IPS-18a (cell line): ENCODE measurements around the gene SCEL.

ENCODE experiments used
- H3K27ac ChIP-seq: one replicate; pipeline ENCODE4 v1.5.1; 2013; ENCODE audit warnings: low read length
- H3K27me3 ChIP-seq: one replicate; pipeline ENCODE4 v1.6.1; 2013; ENCODE audit warnings: mild to moderate bottlenecking, low read length; ENCODE audit not compliant: control insufficient read depth, insufficient read depth
- H3K36me3 ChIP-seq: one replicate; pipeline ENCODE4 v1.6.1; 2013; ENCODE audit warnings: low read depth, low read length; ENCODE audit not compliant: control insufficient read depth
- H3K4me1 ChIP-seq: one replicate; pipeline ENCODE4 v1.6.1; 2013; ENCODE audit warnings: low read depth, low read length; ENCODE audit not compliant: control insufficient read depth
- H3K4me3 ChIP-seq: one replicate; pipeline ENCODE4 v1.5.1; 2013; ENCODE audit warnings: low read length
- H3K9ac ChIP-seq: one replicate; pipeline ENCODE4 v1.6.1; 2013; ENCODE audit warnings: mild to moderate bottlenecking, low read length, moderate library complexity
- H3K9me3 ChIP-seq: one replicate; pipeline ENCODE4 v1.6.1; 2013; ENCODE audit warnings: low read depth, low read length; ENCODE audit not compliant: control insufficient read depth

Gene SCEL

DNA sequence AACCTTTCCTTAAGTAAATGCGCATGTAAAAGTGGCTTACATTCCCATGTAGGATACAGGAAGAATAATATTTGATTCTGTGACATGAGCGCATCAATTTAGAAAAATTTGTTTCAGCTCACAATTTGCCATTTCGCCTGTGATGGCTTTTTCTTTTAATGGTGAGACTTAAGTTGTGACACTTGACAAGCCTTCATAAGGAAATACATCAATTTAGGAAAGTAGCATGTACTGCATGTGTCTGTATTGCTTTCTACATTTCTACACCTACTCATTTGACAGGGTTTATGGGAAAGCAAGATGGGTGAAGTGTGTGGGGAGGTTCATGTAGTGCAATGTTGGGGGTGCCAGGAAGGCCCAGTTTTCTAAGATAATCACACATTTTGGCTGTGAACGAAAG lies 12.1 kb upstream of the SCEL start:
- Histone ChIP-seq H3K4me1 (peaks cover 3% of the 10 kb centered on the region), H3K9ac (no peak overlapping the region), H3K36me3 (no peaks in the 10 kb centered on the region), H3K9me3 (no peaks in the 10 kb centered on the region), H3K27ac (no peak overlapping the region), H3K27me3 (no peaks in the 10 kb centered on the region), H3K4me3 (no peak overlapping the region)

DNA sequence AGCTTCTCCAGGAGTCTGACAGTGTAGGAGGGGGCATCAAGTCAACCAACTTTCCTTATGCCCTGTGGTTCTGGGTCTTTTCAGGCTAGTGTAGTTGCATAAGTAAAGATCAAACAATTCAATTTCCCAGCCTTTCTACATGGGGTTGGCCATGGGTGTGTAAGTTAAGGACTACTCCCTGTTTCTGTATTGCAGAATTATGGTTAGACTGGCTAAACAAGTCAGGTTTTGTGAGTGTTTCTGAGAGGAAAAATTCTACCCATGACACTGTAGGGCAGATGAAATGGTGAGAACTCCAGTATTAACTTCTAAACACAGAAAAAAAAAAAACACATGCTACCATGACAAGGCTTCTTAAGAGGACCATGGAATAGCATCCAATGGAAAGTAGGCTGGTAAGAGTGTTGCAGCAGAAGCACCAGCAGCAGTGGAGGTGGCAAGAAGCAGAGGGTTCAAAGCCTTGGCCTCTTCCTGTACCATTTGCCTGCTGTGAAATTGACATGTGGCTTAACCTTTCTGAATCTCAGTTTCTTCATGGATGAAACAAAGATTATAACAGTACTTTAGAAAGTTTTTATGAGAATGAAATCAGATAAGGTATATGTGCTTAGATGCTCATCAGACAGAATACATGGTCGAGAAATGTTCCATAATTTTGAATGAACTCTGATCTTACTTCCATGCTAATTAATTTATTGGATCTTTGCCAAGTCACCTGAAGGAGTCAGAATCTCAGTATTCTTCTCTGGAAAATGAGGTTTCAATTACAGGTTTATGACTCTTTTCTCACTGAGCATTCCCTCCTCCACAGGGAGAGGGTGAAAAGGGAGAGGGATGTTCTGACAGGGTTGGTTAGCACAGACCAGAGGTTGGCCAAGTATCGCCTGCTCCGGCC lies 11.4 kb upstream of the SCEL start:
- Histone ChIP-seq H3K4me1 (peaks cover 3% of the 10 kb centered on the region), H3K4me3 (no peak overlapping the region), H3K9me3 (no peaks in the 10 kb centered on the region), H3K36me3 (no peaks in the 10 kb centered on the region), H3K9ac (no peak overlapping the region), H3K27ac (no peak overlapping the region), H3K27me3 (no peaks in the 10 kb centered on the region)

DNA sequence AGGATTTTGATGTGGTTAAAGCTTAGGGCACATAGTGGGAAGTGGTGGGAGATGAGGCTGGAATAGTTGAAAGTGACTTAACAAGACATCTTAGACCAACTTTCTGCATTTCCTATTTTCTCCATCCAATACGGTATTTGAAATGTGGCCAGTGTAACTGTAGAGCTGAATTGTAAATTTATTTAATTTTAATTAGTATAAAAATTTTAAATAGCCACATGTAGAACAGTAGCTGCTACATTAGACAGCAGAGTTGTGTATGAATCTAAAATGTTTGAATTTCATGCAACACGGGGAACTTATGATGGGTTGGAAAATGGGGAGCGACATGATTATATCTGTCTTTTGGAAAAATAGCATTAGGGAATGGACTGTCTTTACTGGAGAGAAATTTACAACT lies 7.1 kb upstream of the SCEL start:
- Histone ChIP-seq H3K4me3 (no peak overlapping the region), H3K9me3 (no peaks in the 10 kb centered on the region)

DNA sequence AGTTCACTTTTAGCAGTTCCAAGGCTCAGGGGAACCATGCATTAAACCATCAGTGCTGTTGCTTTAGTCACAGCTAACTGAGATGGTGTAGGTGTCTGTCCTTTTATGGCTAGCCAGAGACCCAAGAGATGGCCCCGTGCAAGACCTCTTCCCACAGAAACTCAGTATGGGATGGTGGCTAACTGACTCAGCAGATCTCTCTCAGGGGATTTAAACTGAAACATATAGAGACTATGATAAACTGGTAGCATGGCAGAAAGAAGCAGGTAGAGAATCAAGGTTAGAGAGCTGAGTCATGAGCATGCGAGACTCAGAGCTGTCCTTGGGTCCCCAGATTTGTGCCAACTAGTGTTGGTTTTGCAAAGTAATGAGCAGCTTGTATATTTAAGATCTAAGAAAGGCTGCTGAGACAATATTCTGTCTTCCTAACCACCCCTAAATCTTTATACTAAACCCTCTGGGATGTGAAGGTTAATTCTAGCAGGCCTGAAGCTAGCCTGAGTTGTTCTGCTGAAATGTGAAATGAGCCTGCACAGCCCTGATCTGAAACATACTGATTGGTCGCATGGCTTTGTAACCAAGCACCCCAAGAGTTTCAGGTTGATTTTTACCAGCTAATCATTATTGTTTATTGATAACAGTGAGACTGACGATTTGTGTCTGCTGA lies 6.5 kb upstream of the SCEL start:
- H3K27me3 ChIP-seq, result no peaks in the 10 kb centered on the region
- H3K36me3 ChIP-seq, result no peaks in the 10 kb centered on the region
- H3K4me3 ChIP-seq, result no peak overlapping the region
- no peak overlapping the region for H3K27ac ChIP-seq
- H3K4me1 ChIP-seq, result no peaks in the 10 kb centered on the region
- no peaks in the 10 kb centered on the region for H3K9me3 ChIP-seq
- no peak overlapping the region for H3K9ac ChIP-seq

More for the DNA sequence above, 7.1 kb upstream of the SCEL start:
- H3K4me1 ChIP-seq, result no peaks in the 10 kb centered on the region
- H3K27ac ChIP-seq, result no peak overlapping the region
- H3K27me3 ChIP-seq, result no peaks in the 10 kb centered on the region
- H3K36me3 ChIP-seq, result no peaks in the 10 kb centered on the region
- no peak overlapping the region for H3K9ac ChIP-seq

DNA sequence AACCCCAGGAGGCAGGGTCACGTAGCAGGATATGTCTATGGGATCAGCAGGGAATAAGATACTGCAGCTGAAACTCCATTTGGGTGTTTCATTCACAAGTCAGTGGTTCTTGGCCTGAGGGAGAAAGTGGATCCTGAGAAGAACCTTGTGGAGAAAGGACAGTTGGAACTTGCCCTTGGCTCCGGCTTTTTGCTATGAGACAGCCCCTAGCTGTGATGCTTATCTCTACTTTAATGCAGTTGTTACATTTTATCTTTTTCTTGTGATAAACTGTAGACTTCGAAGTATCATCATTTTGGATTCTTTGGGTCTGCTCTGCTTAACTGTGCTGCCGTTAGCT lies 6.0 kb upstream of the SCEL start:
- no peak overlapping the region for H3K9ac ChIP-seq
- H3K9me3 ChIP-seq, result no peaks in the 10 kb centered on the region
- no peaks in the 10 kb centered on the region for H3K4me1 ChIP-seq
- no peaks in the 10 kb centered on the region for H3K27me3 ChIP-seq
- no peaks in the 10 kb centered on the region for H3K36me3 ChIP-seq
- H3K4me3 ChIP-seq, result no peak overlapping the region
- no peak overlapping the region for H3K27ac ChIP-seq

DNA sequence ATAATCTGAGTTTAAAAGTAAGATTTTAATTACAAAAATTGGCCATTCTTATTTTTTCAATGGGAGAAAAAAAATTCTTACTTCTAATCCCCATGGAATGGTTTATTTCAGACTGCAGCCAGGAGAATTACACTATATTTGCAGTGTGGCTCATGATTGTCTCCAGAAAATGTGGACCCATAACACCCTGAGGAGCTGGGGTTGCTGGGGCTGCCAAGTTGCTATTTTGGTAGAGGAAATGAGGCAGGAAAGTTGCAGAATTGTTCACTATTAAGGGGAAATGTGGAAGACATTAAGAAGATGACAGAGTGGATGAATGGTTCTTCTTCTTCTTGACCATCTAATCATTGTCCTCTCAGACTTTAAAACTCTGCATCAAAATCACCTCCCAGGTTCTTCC lies 4.6 kb upstream of the SCEL start:
- no peak overlapping the region for H3K9ac ChIP-seq
- H3K27me3 ChIP-seq, result no peaks in the 10 kb centered on the region
- H3K36me3 ChIP-seq, result no peaks in the 10 kb centered on the region
- no peaks in the 10 kb centered on the region for H3K9me3 ChIP-seq
- H3K4me1 ChIP-seq, result no peaks in the 10 kb centered on the region
- H3K27ac ChIP-seq, result no peak overlapping the region
- no peak overlapping the region for H3K4me3 ChIP-seq

DNA sequence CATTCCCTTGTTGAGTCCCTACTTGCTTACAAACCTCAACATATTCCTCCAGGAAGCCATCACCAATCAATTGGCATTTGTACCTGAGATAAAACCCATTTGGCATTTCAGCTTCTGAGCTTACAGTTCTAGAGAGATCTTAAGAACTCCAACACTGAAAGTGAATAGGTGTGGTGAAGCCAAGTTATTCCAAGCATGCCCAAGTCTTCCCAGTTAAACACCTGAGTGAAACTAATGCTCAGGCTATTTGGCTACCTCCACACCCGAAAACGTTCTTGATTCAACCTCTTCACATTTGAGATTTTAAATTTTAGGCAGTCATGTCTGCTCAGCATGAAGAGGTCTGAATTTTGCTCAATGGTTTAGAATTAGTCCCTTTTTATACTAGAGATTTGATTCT lies 2.5 kb upstream of the SCEL start:
- Histone ChIP-seq H3K9me3 (no peaks in the 10 kb centered on the region), H3K4me3 (no peak overlapping the region), H3K9ac (no peak overlapping the region), H3K36me3 (no peaks in the 10 kb centered on the region), H3K27me3 (no peaks in the 10 kb centered on the region), H3K4me1 (no peaks in the 10 kb centered on the region), H3K27ac (no peak overlapping the region)

DNA sequence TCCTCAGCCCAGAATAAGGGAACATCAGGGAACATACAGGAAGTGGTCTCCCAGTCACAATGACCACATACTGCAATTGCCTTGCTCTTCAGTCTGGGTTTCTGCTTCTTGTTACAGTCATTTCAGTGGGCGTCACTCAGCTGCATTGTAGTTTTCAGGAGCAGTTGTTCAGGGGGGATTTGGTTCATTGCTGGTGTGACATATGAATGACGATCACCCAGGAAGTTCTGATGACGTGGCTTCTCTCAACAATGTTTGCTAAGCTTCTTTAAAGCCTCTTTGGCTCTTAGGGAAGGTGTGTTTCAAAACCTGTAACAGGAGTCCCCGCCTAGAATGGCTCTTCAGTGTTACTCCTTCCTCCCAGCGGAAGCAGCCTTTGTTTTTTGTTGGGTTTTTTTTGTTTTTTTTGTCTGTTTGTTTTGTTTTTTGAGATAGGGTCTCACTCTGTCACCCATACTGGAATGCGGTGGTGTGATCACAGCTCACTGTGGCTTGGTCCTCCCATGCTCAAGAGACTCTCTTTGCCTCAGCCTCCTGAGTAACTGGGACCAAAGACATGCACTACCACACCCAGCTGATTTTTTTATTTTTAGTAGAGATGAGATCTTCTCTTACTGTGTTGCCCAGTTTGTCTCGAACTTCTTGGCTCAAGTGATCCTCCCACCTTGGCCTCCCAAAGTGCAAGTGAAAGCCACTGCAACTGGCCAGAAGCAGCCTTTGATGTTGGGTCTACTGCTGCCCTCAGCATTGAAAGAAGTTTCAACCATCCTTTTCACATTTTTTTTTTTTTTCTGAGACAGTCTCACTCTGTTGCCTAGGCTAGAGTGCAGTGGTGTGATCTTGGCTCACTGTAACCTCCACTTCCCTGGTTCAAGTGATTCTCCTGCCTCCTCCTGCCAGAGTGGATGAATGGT lies 1.4 kb upstream of the SCEL start:
- Histone ChIP-seq H3K27ac (no peak overlapping the region), H3K36me3 (no peaks in the 10 kb centered on the region), H3K4me1 (no peaks in the 10 kb centered on the region), H3K9ac (no peak overlapping the region), H3K9me3 (no peaks in the 10 kb centered on the region), H3K27me3 (no peaks in the 10 kb centered on the region), H3K4me3 (no peak overlapping the region)

DNA sequence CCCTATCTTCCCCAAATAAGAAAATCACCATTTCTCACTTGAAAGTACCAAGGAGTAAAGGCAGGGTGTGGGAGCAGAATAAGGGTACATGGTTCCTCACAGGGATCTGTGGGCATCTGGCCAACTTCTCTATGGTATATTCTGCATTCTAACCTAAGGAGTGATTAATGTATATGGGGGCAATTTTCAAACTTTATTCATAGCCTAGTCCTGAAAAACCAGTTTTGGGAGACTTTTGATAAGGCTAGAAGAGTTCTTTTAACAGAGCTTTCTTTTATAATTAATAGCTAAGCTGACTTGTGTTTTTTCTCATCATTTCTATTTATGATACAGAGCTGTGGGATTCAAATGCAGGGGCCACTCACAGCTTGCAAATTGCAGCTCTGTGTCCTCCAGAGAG lies 852 bp downstream of the SCEL start:
- Histone ChIP-seq H3K4me3 (no peak overlapping the region), H3K4me1 (no peaks in the 10 kb centered on the region), H3K27me3 (no peaks in the 10 kb centered on the region), H3K36me3 (no peaks in the 10 kb centered on the region), H3K9me3 (no peaks in the 10 kb centered on the region), H3K9ac (no peak overlapping the region), H3K27ac (no peak overlapping the region)

DNA sequence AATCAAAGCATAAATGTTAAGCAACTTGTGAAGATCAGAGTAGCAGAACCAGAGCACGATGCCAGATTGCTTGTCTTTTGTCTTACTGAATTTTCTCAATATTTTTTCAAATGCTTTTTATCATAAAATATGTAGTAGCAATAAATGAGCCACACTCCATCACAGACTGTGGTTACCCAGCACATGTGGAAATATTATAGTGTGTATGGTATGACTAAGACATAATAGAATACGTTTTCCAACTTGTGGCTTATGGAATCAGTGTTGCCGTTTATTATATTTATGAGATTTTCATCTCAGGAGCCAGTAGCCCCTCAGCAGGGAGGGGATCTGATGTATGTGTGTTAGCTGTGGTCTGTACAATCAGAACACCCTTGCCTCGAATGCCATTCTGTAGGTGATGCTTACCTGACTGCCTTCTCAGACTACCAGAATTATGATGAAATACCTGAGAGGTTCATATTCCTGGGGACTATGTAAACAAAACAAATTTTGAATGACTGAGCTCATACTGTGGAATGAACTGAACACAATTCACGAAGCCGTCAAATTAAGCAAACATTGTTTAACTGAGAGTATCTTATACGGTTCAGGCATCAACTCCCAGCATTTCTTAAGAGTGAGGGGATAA lies 1.9 kb downstream of the SCEL start:
- no peak overlapping the region for H3K9ac ChIP-seq
- no peaks in the 10 kb centered on the region for H3K36me3 ChIP-seq
- no peaks in the 10 kb centered on the region for H3K27me3 ChIP-seq
- H3K4me3 ChIP-seq, result no peak overlapping the region
- no peak overlapping the region for H3K27ac ChIP-seq
- H3K9me3 ChIP-seq, result no peaks in the 10 kb centered on the region
- no peaks in the 10 kb centered on the region for H3K4me1 ChIP-seq

DNA sequence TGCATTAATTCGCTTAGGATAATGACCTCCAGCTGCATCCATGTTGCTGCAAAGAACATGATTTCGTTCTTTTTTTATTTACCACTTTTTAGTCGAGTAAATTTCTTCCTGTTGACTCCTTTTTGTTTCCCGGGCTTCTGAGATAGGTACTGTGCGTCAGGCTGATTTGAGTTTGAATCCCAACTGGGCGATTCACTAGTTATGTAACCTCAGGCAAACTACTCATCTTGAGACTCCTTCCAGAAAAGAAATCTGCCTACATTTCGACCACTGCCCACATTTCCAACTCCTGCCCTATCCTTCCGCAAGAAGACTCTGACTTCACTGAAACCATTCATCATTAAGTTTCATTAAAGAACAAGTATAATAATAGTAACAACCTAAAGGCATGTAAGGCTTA lies 8.2 kb downstream of the SCEL start:
- Histone ChIP-seq H3K9me3 (no peaks in the 10 kb centered on the region), H3K36me3 (no peaks in the 10 kb centered on the region), H3K4me1 (no peaks in the 10 kb centered on the region), H3K27ac (no peak overlapping the region), H3K4me3 (no peak overlapping the region), H3K9ac (no peak overlapping the region), H3K27me3 (no peaks in the 10 kb centered on the region)
